Measurements from ENCODE around the gene MUC21.

GRCh38 chr6:30942338-30943060, 41.0 kb upstream of the MUC21 start:
- no peak for TF ChIP-seq EZH2 (IDR thresholded peaks at IDR 0.05; ENCODE audit: low read depth)
- TF ChIP-seq, protein P1, sequence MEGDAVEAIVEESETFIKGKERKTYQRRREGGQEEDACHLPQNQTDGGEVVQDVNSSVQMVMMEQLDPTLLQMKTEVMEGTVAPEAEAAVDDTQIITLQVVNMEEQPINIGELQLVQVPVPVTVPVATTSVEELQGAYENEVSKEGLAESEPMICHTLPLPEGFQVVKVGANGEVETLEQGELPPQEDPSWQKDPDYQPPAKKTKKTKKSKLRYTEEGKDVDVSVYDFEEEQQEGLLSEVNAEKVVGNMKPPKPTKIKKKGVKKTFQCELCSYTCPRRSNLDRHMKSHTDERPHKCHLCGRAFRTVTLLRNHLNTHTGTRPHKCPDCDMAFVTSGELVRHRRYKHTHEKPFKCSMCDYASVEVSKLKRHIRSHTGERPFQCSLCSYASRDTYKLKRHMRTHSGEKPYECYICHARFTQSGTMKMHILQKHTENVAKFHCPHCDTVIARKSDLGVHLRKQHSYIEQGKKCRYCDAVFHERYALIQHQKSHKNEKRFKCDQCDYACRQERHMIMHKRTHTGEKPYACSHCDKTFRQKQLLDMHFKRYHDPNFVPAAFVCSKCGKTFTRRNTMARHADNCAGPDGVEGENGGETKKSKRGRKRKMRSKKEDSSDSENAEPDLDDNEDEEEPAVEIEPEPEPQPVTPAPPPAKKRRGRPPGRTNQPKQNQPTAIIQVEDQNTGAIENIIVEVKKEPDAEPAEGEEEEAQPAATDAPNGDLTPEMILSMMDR (conservative IDR thresholded peaks at IDR 0.05) = peak; percentile 80
